HG03442 (cell line): ENCODE measurements around the gene JAG2.

Experiments
- ATAC-seq: cut with Tn5 transposase; IDR thresholded peaks from one replicate; pipeline ENCODE4 v1.9.1; 2021; ENCODE audit warnings: mild to moderate bottlenecking, moderate library complexity; ENCODE audit not compliant: unreplicated experiment

Gene JAG2

DNA sequence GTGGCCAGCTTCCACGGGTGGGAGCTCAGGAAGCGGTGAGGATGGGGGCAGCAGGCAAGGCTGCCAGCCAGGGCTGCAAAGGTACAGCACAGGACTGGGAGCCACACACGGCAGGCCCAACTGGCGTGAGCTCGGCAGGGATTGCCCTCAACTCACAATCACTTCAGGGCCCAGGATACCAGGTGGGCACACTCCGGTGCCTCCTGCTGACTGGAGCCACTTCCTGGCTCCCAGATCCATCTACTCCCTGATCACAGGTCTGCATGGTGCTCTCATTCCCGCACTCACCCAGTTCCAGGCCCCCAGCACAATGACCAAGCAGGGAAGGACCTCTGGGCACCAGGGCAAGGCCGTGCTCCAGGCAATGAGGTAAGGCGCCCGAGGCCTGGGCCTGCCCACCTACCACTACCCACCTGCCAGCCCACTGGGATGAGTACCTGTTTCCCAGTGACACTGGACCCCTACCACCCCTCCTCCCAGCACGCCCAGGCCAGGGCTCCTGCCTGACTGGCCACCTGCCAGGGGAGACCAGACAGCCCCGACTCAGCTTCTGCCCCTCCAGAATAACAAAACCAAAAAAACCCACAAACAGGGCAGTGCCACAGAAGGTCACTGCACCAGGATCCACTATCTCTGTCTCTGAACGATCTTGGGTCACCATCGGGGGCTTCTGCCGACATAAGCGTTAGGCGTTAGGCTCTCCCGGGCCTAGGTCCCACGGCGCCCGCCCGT is 1.8 kb downstream of the JAG2 start:
- ATAC-seq: no peak

DNA sequence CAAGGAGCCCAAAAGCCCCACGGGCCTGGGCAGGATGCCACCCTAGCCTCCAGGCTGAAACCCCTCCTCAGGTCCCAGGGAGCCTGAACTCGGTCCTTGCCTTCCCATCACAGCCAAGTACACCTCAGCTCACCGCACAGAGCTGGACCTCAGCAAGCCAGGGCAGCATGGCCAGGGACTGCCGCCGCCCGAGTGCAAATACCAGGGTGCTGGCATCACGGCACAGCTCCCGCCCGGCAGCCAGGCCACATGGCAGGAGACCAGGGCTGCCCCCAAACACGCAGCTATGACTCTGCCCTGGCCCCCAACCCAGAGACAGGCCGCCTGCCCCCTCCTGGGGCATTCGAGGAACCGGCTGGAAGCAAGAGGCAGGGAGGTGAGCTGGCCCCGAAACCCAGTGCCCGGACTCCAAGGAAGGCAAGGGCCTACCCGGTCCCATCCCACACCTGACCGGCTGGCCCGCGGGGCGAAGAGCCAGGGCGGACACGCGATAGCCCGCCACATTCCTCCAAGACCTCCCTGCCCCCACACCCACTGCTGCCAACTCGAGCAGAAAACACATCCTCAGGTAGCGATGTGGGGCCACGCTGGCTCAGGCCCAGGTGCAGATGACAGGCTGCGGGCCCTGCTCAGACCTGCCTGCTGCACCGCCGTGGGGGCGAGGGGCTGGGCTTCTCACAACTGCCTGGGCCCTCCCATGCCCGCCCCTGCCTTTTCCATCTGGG is 2.7 kb downstream of the JAG2 start:
- no peak for ATAC-seq

DNA sequence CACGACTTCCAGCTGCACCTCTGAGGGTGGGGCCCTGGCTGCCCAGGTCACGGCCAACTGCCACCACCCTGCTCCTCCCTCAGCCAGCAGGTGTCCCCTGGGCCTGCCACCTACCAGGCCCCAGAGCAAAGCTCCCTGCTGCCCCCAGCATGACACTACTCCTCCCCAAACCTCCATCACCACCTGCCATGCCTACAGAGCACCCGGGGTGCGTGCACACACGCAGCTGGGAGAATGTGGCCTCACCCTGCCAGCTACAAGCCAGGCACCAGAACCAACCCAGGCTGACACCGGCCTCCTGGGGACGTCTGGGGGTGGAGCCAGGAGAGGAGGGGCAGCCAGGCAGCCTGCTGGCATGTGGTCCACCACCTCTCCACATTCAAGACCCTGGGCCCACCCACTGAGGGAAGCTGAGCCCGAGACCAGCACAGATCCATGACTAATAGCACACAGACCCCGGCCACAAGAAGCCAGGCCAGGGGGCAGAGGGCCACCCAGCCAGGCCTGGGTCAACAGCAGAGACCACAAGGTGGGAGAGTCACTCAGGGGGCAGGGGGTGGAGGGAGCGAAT is 3.4 kb downstream of the JAG2 start:
- ATAC-seq: no peak

DNA sequence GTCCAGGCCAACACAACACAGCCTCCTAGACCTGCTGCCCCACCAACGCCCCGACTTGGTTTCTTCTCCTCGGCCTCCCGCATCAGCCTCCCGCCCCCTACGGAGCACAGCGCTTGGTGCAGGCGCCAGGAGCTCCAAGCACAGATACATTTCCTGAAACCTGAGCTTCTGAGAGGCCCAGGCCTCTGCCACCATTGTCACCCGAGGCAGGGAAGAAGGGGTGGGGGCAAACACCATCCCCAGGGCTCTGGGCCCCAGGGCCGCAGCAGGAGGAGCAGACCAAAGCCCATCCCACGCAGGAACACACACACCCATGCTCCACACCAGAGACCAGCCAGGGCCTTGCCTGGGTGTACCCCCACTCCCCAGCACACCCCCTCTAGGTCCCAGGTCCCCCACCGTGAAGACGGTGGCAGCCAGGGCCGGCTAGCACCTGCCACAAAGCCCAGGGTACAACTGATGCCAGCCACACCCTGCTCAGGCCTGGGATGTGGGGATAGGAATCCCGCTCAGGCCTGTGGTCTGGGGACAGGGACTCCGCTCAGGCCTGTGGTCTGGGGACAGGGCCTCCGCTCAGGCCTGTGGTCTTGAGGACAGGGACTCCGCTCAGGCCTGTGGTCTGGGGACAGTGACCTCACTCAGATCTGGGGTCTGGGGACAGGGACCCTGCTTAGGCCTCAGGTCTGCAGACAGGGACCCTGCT is 5.4 kb downstream of the JAG2 start:
- ATAC-seq: no peak

- ATAC-seq: no peak
These were observed 6.0 kb downstream of the JAG2 start for GRCh38 chr14:105162669-105162979.

DNA sequence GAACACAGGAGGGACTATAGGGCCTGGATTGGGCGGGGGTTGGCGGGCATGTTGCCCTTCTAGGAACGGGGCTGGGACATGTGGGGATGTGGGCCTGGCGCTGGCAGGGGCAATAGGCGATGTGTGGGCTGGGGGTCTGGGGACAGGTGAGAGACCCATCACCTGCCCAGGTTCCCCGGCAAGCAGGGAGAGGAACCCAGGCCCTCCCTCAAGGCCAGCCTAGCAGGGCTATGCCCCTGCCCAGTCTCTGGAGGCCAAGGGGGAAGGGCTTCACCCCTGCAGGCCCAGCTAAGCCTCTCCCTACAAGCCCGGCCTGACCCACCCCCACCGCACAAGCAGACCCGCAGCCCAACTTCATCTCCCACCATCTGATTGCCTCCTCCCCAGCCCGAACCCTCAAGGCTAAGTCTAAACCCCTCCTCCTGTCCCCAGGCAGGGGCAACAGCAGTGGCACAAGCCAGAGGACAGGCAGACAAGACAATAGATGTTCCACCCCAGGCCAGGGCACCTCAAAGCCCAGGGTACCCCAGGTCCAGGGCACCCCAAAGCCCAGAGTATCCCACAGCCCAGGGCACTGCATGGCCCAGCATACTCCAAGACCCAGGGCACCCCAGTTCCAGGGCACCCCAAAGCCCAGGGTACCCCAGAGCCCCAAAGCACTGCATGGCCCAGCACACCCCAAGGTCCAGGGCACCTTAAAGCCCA is 6.5 kb downstream of the JAG2 start:
- ATAC-seq: no peak

- ATAC-seq: no peak
These were observed 7.3 kb downstream of the JAG2 start for GRCh38 chr14:105161309-105161708.

GRCh38 chr14:105160776-105161175 is 7.8 kb downstream of the JAG2 start:
- ATAC-seq: no peak

DNA sequence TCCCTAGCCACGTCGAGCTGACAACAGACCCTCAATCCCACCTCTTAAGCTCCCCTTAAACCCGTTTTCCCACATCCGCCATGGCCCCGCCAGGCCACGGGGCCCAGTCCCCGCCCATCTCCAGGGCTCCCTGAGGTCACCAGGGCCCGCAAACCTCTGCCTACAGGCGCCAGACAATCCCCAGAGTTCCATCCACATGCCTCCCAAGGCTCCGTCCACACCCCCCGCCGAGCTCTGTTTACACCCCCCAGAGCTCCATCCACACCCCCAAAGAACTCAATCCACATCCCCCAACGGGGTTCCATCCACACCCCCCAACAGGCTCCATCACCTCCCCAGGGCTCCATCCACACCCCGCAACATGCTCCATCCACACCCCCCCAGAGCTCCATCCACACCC is 9.2 kb downstream of the JAG2 start:
- ATAC-seq: no peak

DNA sequence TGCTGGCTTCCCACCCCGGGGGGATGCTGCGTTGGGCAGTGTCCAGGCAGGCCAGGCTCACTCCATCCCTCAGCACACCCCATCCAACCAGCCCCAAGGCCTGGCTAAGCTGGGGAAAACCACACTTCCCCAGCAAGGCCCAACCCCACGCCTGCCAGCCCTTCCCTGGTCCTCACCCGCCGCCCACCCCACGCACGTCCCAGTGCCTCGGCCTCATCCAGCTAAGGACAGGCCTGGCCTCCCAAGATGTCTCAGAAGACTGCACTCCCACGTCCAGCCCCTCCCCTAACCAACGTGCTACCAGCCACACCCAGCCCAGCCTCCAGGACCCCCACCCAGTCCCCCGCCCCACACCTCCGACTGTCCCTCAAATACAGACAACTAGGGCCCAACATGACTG is 9.8 kb downstream of the JAG2 start:
- no peak for ATAC-seq

- ATAC-seq: no peak
These were observed 10.7 kb downstream of the JAG2 start for GRCh38 chr14:105157872-105158271.

- no peak for ATAC-seq
These were observed 11.9 kb downstream of the JAG2 start for GRCh38 chr14:105156414-105157375.

GRCh38 chr14:105155681-105156413 is 12.7 kb downstream of the JAG2 start:
- no peak for ATAC-seq

DNA sequence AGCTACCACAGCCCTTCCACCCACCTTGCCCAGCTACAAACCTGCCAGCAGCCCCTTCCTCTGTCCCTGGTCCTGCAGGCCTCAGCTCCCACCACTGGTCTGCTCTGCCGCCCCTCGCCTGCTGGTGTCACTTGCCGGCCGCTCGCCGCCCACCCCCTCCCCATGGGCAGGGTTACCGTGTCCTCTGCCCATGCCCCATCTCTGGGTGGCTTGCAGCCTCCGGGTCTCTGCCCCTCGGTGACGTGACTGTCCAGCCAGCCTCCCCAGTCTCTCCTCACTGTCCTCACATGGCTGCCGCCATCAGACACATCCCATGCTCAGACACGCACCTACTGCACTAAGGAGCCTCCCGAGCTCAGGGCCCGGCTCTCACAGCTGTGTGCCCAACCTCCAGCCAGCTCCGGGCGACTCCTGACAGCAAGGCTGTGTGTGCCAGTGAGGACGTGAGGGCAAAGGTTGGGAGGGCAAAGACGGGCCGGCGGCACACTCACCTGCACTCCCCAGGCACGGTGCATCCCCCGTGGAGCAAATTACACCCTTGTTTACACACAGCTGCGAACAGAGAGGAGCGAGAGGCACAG is 13.4 kb downstream of the JAG2 start:
- ATAC-seq: no peak

DNA sequence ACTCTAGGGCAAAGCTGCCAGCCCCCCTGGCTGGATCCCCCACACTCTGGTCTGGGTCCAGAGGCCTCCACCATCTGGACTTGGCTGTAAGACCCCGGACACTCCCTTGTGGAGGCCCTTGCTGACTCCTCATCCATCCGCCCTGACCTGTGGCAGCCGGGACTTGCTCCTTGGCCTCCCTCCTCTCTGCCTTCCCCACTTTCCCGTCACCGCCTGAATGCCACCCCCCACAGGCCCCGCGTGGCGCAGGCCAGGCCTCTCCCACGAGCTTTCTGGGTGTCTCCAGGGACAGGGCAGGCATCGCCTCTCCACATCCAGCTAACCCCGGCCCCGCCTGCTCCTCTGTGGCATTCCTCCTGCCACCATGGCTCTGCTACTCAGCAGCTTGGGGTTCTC is 14.1 kb downstream of the JAG2 start:
- ATAC-seq: no peak

- ATAC-seq: no peak
These were observed 14.7 kb downstream of the JAG2 start for GRCh38 chr14:105153739-105154475.

- ATAC-seq: no peak
These were observed 15.2 kb downstream of the JAG2 start for GRCh38 chr14:105153331-105153731.

DNA sequence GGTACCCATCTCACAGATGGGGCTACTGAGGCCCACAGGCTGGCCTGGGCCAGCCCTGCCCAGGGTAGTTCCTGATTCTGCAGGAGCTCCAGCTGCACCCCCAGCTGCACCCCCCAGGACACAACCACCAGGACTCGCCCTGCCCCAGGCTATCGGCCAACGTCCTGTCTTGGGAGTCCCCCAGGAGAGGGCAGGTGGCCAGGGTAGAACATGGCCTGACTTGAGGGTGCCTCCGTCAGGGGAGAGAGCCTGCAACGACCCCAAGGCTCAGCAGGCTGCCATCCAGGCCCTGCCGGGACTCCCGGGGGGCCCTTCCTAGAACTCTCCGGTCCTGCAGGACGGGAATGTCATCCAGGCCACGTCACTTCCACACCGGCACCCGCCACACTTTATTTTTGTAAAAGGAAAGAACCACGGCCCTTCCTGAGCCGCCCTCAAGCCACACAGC is 15.8 kb downstream of the JAG2 start:
- no peak for ATAC-seq
